ENCODE data around the gene CEP131. TPM values are rescaled to one million over a fixed set of nuclear protein-coding genes. Genes with fewer than 3 reads are reported as not detected.

Gene CEP131
- total RNA-seq, 1 donor from 2014 or later: 26.2 TPM

GRCh38 chr17:81183316-81183715 lies 39.4 kb downstream of the CEP131 start:
- no peaks in the 10 kb centered on the region for H3K36me3 ChIP-seq (ENCODE audit: control insufficient read depth, insufficient read depth, low read length)
- TF ChIP-seq CTCF (IDR thresholded peaks at IDR 0.05; ENCODE audit: insufficient read depth, low read length, poor library complexity, severe bottlenecking): no peak
- peaks cover 20% of the 10 kb centered on the region for H3K27me3 ChIP-seq (ENCODE audit: control insufficient read depth, insufficient read depth, low read length)
- no peak overlapping the region for H3K4me3 ChIP-seq (ENCODE audit: low read depth, low read length)
- no peak for DNase-seq (ENCODE audit: low read depth)

DNA sequence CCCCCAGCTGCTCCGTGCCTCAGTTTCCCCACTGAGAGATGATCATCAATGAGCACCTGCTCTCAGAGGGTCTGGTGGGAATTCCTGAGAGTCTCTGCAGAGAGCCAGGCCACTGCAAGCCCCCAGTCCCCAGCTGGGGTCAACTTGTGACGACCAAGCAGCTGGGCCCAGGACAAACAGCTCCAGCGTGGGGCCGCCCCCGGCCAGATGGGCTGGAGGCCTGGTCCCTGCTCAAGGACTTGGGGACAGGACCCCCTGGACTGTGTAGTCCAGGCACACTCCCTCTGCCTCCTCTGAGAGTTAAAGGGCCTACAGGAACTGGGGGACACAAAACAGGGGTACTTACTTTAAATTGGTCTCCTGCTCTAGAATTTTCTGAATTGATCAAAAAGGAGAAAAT lies 40.2 kb downstream of the CEP131 start:
- H3K27me3 ChIP-seq (ENCODE audit: control insufficient read depth, insufficient read depth, low read length): peaks cover 20% of the 10 kb centered on the region
- no peak for DNase-seq (ENCODE audit: low read depth)
- TF ChIP-seq CTCF (IDR thresholded peaks at IDR 0.05; ENCODE audit: insufficient read depth, low read length, poor library complexity, severe bottlenecking): no peak
- no peak overlapping the region for H3K4me3 ChIP-seq (ENCODE audit: low read depth, low read length)
- no peaks in the 10 kb centered on the region for H3K36me3 ChIP-seq (ENCODE audit: control insufficient read depth, insufficient read depth, low read length)

DNA sequence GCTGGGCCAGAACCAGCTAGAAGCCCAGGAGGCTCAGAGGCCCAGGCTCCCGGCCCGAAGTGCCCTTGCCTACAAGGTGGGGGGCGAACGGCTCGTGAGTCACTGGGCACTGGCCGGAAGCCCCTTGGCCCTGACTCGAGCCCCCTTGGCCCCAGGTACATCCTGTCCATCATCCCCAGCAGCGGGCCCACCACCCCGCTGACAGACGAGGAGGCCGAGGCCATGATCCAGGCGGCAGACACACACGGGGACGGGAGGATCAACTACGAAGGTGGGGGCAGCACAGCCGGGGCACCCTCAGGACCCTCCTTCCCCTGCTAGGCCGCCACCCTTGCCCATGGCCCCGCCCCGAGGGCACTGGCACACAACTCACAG lies 41.0 kb downstream of the CEP131 start:
- Histone ChIP-seq H3K36me3 (ENCODE audit: control insufficient read depth, insufficient read depth, low read length) (no peaks in the 10 kb centered on the region), H3K27me3 (ENCODE audit: control insufficient read depth, insufficient read depth, low read length) (peaks cover 20% of the 10 kb centered on the region), H3K4me3 (ENCODE audit: low read depth, low read length) (no peak overlapping the region)
- DNase-seq (ENCODE audit: low read depth): no peak
- TF ChIP-seq CTCF (IDR thresholded peaks at IDR 0.05; ENCODE audit: insufficient read depth, low read length, poor library complexity, severe bottlenecking): no peak

DNA sequence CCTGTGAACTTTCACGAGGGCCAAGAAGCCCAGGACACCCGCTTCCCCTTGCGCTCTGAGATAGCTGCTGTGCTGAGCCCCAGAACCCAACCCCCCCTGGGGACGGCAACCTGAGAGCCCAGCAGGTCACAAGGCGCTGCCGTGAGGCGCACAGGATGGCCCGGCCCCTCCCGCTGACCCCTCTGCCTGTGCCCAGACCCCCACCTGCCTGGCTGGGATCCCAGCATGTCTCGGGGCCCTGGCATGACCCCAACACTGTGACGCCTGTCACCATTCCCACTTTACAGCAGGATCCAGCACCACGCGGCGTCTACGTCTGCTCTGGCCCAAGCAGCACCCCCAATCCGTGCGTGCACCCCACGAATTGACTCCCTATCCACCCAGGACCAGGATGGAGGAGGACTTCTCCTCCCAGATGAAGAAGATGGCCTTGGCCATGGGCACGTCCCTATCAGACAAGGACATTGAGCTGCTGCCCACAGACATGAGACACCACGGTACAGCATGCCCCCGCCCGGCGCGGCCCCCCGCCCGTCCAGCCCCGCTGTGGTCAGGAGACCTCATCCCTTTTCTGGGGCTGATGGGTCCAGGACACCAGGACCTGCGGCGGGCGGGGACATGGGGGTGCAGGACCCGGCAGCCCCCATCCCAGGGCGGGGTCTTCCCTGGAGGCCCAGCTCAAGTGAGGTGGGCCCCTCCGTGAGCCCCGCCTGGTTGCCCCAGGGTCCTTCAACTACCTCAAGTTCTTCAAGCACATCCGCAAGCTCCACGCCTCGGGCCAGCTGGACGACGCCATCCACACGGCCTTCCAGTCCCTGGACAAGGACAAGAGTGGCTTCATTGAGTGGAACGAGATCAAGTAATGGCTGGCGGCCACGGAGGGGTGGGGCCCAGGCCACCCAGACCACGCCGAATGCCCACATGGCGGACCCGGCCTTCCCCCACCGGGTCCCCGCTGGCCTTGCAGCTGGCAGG lies 41.6 kb downstream of the CEP131 start:
- Histone ChIP-seq H3K4me3 (ENCODE audit: low read depth, low read length) (no peak overlapping the region), H3K36me3 (ENCODE audit: control insufficient read depth, insufficient read depth, low read length) (no peaks in the 10 kb centered on the region), H3K27me3 (ENCODE audit: control insufficient read depth, insufficient read depth, low read length) (peaks cover 20% of the 10 kb centered on the region)
- no peak for DNase-seq (ENCODE audit: low read depth)
- no peak for TF ChIP-seq CTCF (IDR thresholded peaks at IDR 0.05; ENCODE audit: insufficient read depth, low read length, poor library complexity, severe bottlenecking)

GRCh38 chr17:81179861-81180260 lies 42.9 kb downstream of the CEP131 start:
- no peak for DNase-seq (ENCODE audit: low read depth)
- Histone ChIP-seq H3K4me3 (ENCODE audit: low read depth, low read length) (no peak overlapping the region), H3K36me3 (ENCODE audit: control insufficient read depth, insufficient read depth, low read length) (no peaks in the 10 kb centered on the region), H3K27me3 (ENCODE audit: control insufficient read depth, insufficient read depth, low read length) (peaks cover 19% of the 10 kb centered on the region)
- no peak for TF ChIP-seq CTCF (IDR thresholded peaks at IDR 0.05; ENCODE audit: insufficient read depth, low read length, poor library complexity, severe bottlenecking)
